GM23338 (cell line): ENCODE data around the gene ZFR. TPM values are rescaled to one million over a fixed set of nuclear protein-coding genes. Genes with fewer than 3 reads are reported as not detected.

Experiments used
- ATAC-seq: fragments of 200-7000 bp; cut with Tn5 transposase; 3 replicates; pipeline ENCODE4 v1.9.1; 2020
- DNase-seq: peaks from one replicate; pipeline ENCODE4 v3.0.0-alpha.2; 2015; ENCODE audit warnings: low spot score
- H2AFZ ChIP-seq: fragments of 200-600 bp; sonication (generic); 2 replicates; pipeline ENCODE4 v1.8.0; 2016; ENCODE audit warnings: antibody characterized with exemption, mild to moderate bottlenecking, moderate library complexity
- H3F3A ChIP-seq: fragments of 200-600 bp; sonication (generic); replicated peaks from 2 replicates; pipeline ENCODE4 v1.8.0; 2017; ENCODE audit warnings: antibody characterized with exemption, mixed run types, low read depth
- H3K27ac ChIP-seq: fragments of 200-600 bp; sonication (generic); 2 replicates; pipeline ENCODE4 v1.6.1; 2016; ENCODE audit warnings: low read depth
- H3K27me3 ChIP-seq: fragments of 200-600 bp; sonication (generic); 2 replicates; pipeline ENCODE4 v1.8.0; 2016; ENCODE audit warnings: mild to moderate bottlenecking, mixed run types, moderate library complexity; ENCODE audit not compliant: insufficient read depth
- H3K36me3 ChIP-seq: fragments of 200-600 bp; sonication (generic); 2 replicates; pipeline ENCODE4 v1.8.0; 2016; ENCODE audit warnings: mild to moderate bottlenecking; ENCODE audit not compliant: insufficient read depth
- H3K4me1 ChIP-seq: fragments of 200-600 bp; sonication (generic); 2 replicates; pipeline ENCODE4 v1.8.0; 2016; ENCODE audit warnings: mild to moderate bottlenecking, moderate library complexity; ENCODE audit not compliant: insufficient read depth
- H3K4me2 ChIP-seq: fragments of 200-600 bp; sonication (generic); 2 replicates; pipeline ENCODE4 v1.7.1; 2017; ENCODE audit warnings: mixed run types
- H3K4me3 ChIP-seq: fragments of 200-600 bp; sonication (generic); 2 replicates; pipeline ENCODE4 v1.6.1; 2016; ENCODE audit warnings: mixed run types
- H3K79me2 ChIP-seq: fragments of 200-600 bp; sonication (generic); replicated peaks from 2 replicates; pipeline ENCODE4 v1.8.0; 2017; ENCODE audit warnings: mild to moderate bottlenecking; ENCODE audit not compliant: insufficient read depth
- H3K9me2 ChIP-seq: fragments of 200-600 bp; sonication (generic); 2 replicates; pipeline ENCODE4 v1.8.0; 2017; ENCODE audit not compliant: insufficient read depth
- H4K20me1 ChIP-seq: fragments of 200-600 bp; sonication (generic); replicated peaks from 2 replicates; pipeline ENCODE4 v1.8.0; 2017; ENCODE audit warnings: mild to moderate bottlenecking; ENCODE audit not compliant: insufficient read depth
- H3K27ac Mint-ChIP-seq: 2 replicates; pipeline ENCODE4 v1.8.0; 2020; ENCODE audit warnings: inconsistent platforms, mild to moderate bottlenecking, moderate library complexity, mixed read lengths
- H3K27me3 Mint-ChIP-seq: 3 replicates; pipeline ENCODE4 v1.8.0; 2022; ENCODE audit warnings: low read depth, mild to moderate bottlenecking, moderate library complexity, mixed read lengths, inconsistent platforms; ENCODE audit not compliant: insufficient read depth, poor library complexity
- H3K36me3 Mint-ChIP-seq: 3 replicates; pipeline ENCODE4 v1.8.0; 2021; ENCODE audit warnings: low read depth, mild to moderate bottlenecking, inconsistent platforms, moderate library complexity, mixed read lengths
- H3K4me1 Mint-ChIP-seq: 3 replicates; pipeline ENCODE4 v1.8.0; 2020; ENCODE audit warnings: mild to moderate bottlenecking, inconsistent platforms, mixed read lengths
- H3K4me3 Mint-ChIP-seq: 3 replicates; pipeline ENCODE4 v1.8.0; 2021; ENCODE audit warnings: moderate library complexity, mild to moderate bottlenecking, inconsistent platforms, mixed read lengths
- H3K9me3 Mint-ChIP-seq: 3 replicates; pipeline ENCODE4 v1.8.0; 2020; ENCODE audit warnings: moderate library complexity, mild to moderate bottlenecking, inconsistent platforms, mixed read lengths
- CREB1 ChIP-seq: fragments of 250-450 bp; sonication (Bioruptor Pico); IDR thresholded peaks from 2 replicates; pipeline ENCODE4 v1.5.0; 2020; ENCODE audit warnings: low read depth, mild to moderate bottlenecking, moderate library complexity
- CTCF ChIP-seq, 2 experiments: fragments of 200-600 bp in 1 of 2; sonication (generic) in 1 of 2; conservative IDR thresholded peaks; 2 replicates each; pipeline versions ENCODE4 v1.5.1 to v1.6.1; 2016 to 2017; ENCODE audit warnings: antibody characterized with exemption in 2 of 2, low read depth in 2 of 2, mild to moderate bottlenecking in 2 of 2, moderate library complexity in 1 of 2
- ETS1 ChIP-seq: IDR thresholded peaks from 2 replicates; pipeline ENCODE4 v1.6.1; 2016; ENCODE audit warnings: antibody characterized with exemption
- EZH2 ChIP-seq: fragments of 200-600 bp; sonication (generic); IDR thresholded peaks from one replicate; pipeline ENCODE4 v1.8.0; 2017; ENCODE audit warnings: antibody characterized with exemption, mild to moderate bottlenecking, low read depth; ENCODE audit not compliant: unreplicated experiment
- EZH2phosphoT487 ChIP-seq: fragments of 200-600 bp; sonication (generic); IDR thresholded peaks from one replicate; pipeline ENCODE4 v1.8.1; 2018; ENCODE audit warnings: antibody characterized with exemption; ENCODE audit not compliant: unreplicated experiment
- JUNB ChIP-seq: IDR thresholded peaks from one replicate; pipeline ENCODE4 v1.6.1; 2016; ENCODE audit warnings: antibody characterized with exemption; ENCODE audit not compliant: unreplicated experiment
- NANOG ChIP-seq: IDR thresholded peaks from 2 replicates; pipeline ENCODE4 v1.6.1; 2016; ENCODE audit warnings: antibody characterized with exemption, borderline replicate concordance
- REST ChIP-seq: IDR thresholded peaks from one replicate; pipeline ENCODE4 v1.6.1; 2018; ENCODE audit warnings: antibody characterized with exemption; ENCODE audit not compliant: unreplicated experiment
- ZNF114 ChIP-seq: fragments of 250-450 bp; sonication (Bioruptor Pico); IDR thresholded peaks from 2 replicates; pipeline ENCODE4 v1.5.0; 2020; ENCODE audit warnings: mild to moderate bottlenecking, moderate library complexity
- ZNF331 ChIP-seq: fragments of 250-450 bp; sonication (Bioruptor Pico); IDR thresholded peaks from 2 replicates; pipeline ENCODE4 v1.5.0; 2020; ENCODE audit warnings: low read depth, mild to moderate bottlenecking, moderate library complexity
- polyA plus RNA-seq: library from polyadenylated mRNA; unstranded; fragments of >200 nt; fragmentation: Nextera tagmentation; extraction: Ambion mirVana; gene quantifications from 2 replicates; pipeline ENCODE4 v1.2.1, GENCODE V29; 2016
- total RNA-seq: library from RNA; depleted of rRNA; stranded (reverse); fragments of >200 nt; shearing (Covaris generic); gene quantifications from 2 replicates; pipeline ENCODE4 v1.2.3, GENCODE V29; 2014

ZFR gene
- total and polyA plus RNA-seq, 2 experiments from 2014 or later, result 92.4 to 103 TPM

- TF ChIP-seq EZH2phosphoT487 (no peak), REST (no peak), EZH2 (no peak), NANOG (no peak), ZNF114 (no peak)
Measured at GRCh38 chr5:32410630-32411029, 33.9 kb downstream of the ZFR start (continued).

GRCh38 chr5:32406650-32407049 lies 37.9 kb downstream of the ZFR start:
- H3K27ac Mint-ChIP-seq, result no peak overlapping the region
- Histone ChIP-seq H3K27me3 (no peaks in the 10 kb centered on the region), H3F3A (no peaks in the 10 kb centered on the region), H2AFZ (no peak overlapping the region), H3K4me2 (no peak overlapping the region), H3K79me2 (no peaks in the 10 kb centered on the region), H3K36me3 (peaks cover 54% of the 10 kb centered on the region), H3K4me3 (no peak overlapping the region), H3K9me2 (no peaks in the 10 kb centered on the region), H3K27ac (no peak overlapping the region), H3K4me1 (no peaks in the 10 kb centered on the region), H4K20me1 (no peaks in the 10 kb centered on the region)
- DNase-seq, result no peak
- peaks cover 3% of the 10 kb centered on the region for H3K27me3 Mint-ChIP-seq
- no peaks in the 10 kb centered on the region for H3K4me1 Mint-ChIP-seq
- no peak overlapping the region for H3K4me3 Mint-ChIP-seq
- H3K9me3 Mint-ChIP-seq, result no peaks in the 10 kb centered on the region
- ATAC-seq, result no peak
- TF ChIP-seq EZH2phosphoT487 (no peak), JUNB (no peak), CTCF (conservative IDR thresholded peaks at IDR 0.05; ENCODE audit: low read depth in 2 of 2) (no peak), ETS1 (no peak), ZNF331 (no peak), NANOG (no peak), EZH2 (no peak), ZNF114 (no peak), CREB1 (CRISPR knock-in tag) (no peak)
- H3K36me3 Mint-ChIP-seq, result peaks cover 69% of the 10 kb centered on the region
